GM12873 (cell line): ENCODE measurements around the gene SLC12A8.

Source experiments
- CTCF ChIP-seq: IDR thresholded peaks from 2 replicates; pipeline ENCODE4 v1.5.1; 2012; ENCODE audit warnings: low read depth, mild to moderate bottlenecking, moderate library complexity, low read length, control low read depth; ENCODE audit not compliant: insufficient read depth; ENCODE audit errors: missing control alignments

Gene SLC12A8

GRCh38 chr3:125059488-125060245 is 152.9 kb downstream of the SLC12A8 start:
- TF ChIP-seq CTCF, result no peak

GRCh38 chr3:125058959-125059358 is 153.6 kb downstream of the SLC12A8 start:
- TF ChIP-seq CTCF, result no peak

- TF ChIP-seq CTCF, result no peak
Observed at GRCh38 chr3:125058529-125058928, 154.0 kb downstream of the SLC12A8 start.

GRCh38 chr3:125057186-125057850 is 155.2 kb downstream of the SLC12A8 start:
- TF ChIP-seq CTCF, result no peak

- TF ChIP-seq CTCF, result no peak
Observed at GRCh38 chr3:125055913-125056745, 156.4 kb downstream of the SLC12A8 start, which contains the start of gene HEG1. Gene HEG1 (minus strand): TSS chr3:125055997. CDS start chr3:125055890, 107 bp downstream.

GRCh38 chr3:125055331-125055912 is 157.1 kb downstream of the SLC12A8 start:
- TF ChIP-seq CTCF, result no peak
